Measurements from ENCODE around the gene HNRNPH3.

HNRNPH3 gene

DNA sequence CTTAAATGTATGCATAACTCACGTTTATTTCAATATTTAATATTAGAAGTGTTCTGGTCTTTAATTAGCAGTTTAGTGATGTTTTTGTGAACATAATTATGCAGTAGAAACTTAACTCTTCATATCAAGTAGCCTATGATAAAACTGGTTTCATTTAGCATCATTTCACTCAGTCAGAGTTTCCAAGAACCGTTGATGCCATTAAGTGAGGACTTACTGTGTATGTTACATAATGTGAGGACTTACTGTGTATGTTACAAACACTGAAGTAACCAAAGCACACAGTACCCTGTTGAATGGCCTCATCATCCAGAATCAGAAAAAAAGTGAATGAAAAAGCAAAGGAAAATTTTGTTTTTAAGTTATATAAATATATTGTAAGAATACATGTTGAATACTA lies 33.7 kb downstream of the HNRNPH3 start:
- no peaks in the 10 kb centered on the region for H3K4me1 ChIP-seq (ENCODE audit: control insufficient read depth, insufficient read depth, low read length)
- no peak overlapping the region for H3K9ac ChIP-seq (ENCODE audit: low read length)
- no peak overlapping the region for H3K4me3 ChIP-seq (ENCODE audit: low read length)
- no peaks in the 10 kb centered on the region for H3K9me3 ChIP-seq (ENCODE audit: control insufficient read depth, low read length)
- H3K36me3 ChIP-seq (ENCODE audit: control insufficient read depth, insufficient read depth, low read length), result no peaks in the 10 kb centered on the region
- no peaks in the 10 kb centered on the region for H3K27me3 ChIP-seq (ENCODE audit: control insufficient read depth, insufficient read depth, low read length)

GRCh38 chr10:68366600-68366999 lies 34.7 kb downstream of the HNRNPH3 start:
- Histone ChIP-seq H3K27me3 (ENCODE audit: control insufficient read depth, insufficient read depth, low read length) (no peaks in the 10 kb centered on the region), H3K36me3 (ENCODE audit: control insufficient read depth, insufficient read depth, low read length) (no peaks in the 10 kb centered on the region), H3K4me1 (ENCODE audit: control insufficient read depth, insufficient read depth, low read length) (no peaks in the 10 kb centered on the region), H3K9me3 (ENCODE audit: control insufficient read depth, low read length) (no peaks in the 10 kb centered on the region), H3K4me3 (ENCODE audit: low read length) (no peak overlapping the region), H3K9ac (ENCODE audit: low read length) (no peak overlapping the region)

GRCh38 chr10:68367121-68367520 lies 35.3 kb downstream of the HNRNPH3 start:
- Histone ChIP-seq H3K4me3 (ENCODE audit: low read length) (no peak overlapping the region), H3K36me3 (ENCODE audit: control insufficient read depth, insufficient read depth, low read length) (no peaks in the 10 kb centered on the region), H3K4me1 (ENCODE audit: control insufficient read depth, insufficient read depth, low read length) (no peaks in the 10 kb centered on the region), H3K9me3 (ENCODE audit: control insufficient read depth, low read length) (no peaks in the 10 kb centered on the region), H3K9ac (ENCODE audit: low read length) (no peak overlapping the region), H3K27me3 (ENCODE audit: control insufficient read depth, insufficient read depth, low read length) (no peaks in the 10 kb centered on the region)

GRCh38 chr10:68371604-68372003 lies 39.7 kb downstream of the HNRNPH3 start:
- H3K27me3 ChIP-seq (ENCODE audit: control insufficient read depth, insufficient read depth, low read length), result no peaks in the 10 kb centered on the region
- peaks cover 5% of the 10 kb centered on the region for H3K36me3 ChIP-seq (ENCODE audit: control insufficient read depth, insufficient read depth, low read length)
- no peak overlapping the region for H3K9ac ChIP-seq (ENCODE audit: low read length)
- H3K9me3 ChIP-seq (ENCODE audit: control insufficient read depth, low read length), result no peaks in the 10 kb centered on the region
- no peaks in the 10 kb centered on the region for H3K4me1 ChIP-seq (ENCODE audit: control insufficient read depth, insufficient read depth, low read length)
- H3K4me3 ChIP-seq (ENCODE audit: low read length), result no peak overlapping the region

DNA sequence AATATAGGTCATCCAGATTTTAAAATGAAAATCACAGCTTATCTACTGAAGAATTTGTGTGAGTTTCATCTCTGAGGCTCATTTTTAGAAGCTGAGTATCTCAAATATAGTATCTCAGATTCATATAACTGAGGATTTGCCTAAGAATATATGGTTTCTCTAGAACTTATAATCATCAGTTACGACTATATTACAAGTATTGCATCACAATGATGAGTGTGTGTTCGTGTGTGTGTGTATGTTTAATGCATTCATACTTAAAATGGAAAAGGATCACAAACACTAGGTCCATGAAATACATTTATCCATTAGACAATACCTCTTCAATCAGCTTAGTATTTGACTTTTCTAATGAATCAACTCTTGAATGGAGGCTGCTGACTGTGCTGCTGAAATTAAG lies 53.9 kb downstream of the HNRNPH3 start:
- Histone ChIP-seq H3K4me3 (ENCODE audit: low read length) (no peak overlapping the region), H3K27me3 (ENCODE audit: control insufficient read depth, insufficient read depth, low read length) (no peaks in the 10 kb centered on the region), H3K9me3 (ENCODE audit: control insufficient read depth, low read length) (no peaks in the 10 kb centered on the region), H3K36me3 (ENCODE audit: control insufficient read depth, insufficient read depth, low read length) (no peaks in the 10 kb centered on the region), H3K4me1 (ENCODE audit: control insufficient read depth, insufficient read depth, low read length) (no peaks in the 10 kb centered on the region), H3K9ac (ENCODE audit: low read length) (no peak overlapping the region)

All from mucosa of stomach (tissue), 1 donor.